ENCODE data around the gene UBE2I.

UBE2I gene

GRCh38 chr16:1298406-1298805, 11.0 kb upstream of the UBE2I start:
- H3K4me3 ChIP-seq (ENCODE audit: low read depth, low read length): no peak overlapping the region
- no peak for TF ChIP-seq HOXC10 (CRISPR knock-in tag; IDR thresholded peaks at IDR 0.05)
- no peak for TF ChIP-seq ZNF768 (tag by site-specific recombination; IDR thresholded peaks at IDR 0.05)
- no peak for TF ChIP-seq TSHZ1 (tag by site-specific recombination; IDR thresholded peaks at IDR 0.05; ENCODE audit: borderline replicate concordance)
- TF ChIP-seq ZNF114 (tag by site-specific recombination; IDR thresholded peaks at IDR 0.05): no peak
- TF ChIP-seq ZNF843 (tag by site-specific recombination; IDR thresholded peaks at IDR 0.05): no peak
- no peak for TF ChIP-seq ZNF132 (tag by site-specific recombination; IDR thresholded peaks at IDR 0.05; ENCODE audit: borderline replicate concordance)
- TF ChIP-seq ZNF473 (tag by site-specific recombination; IDR thresholded peaks at IDR 0.05): no peak
- ChIA-PET CTCF (no interaction called here), POLR2A (no interaction called here)
- no peak overlapping the region for H3K27ac ChIP-seq (ENCODE audit: extremely low read depth, low read depth, low read length)
- H3K36me3 ChIP-seq (ENCODE audit: control insufficient read depth in 2 of 2, insufficient read depth in 1 of 2, low read length in 2 of 2): no peaks in the 10 kb centered on the region
- H3K9me3 ChIP-seq (ENCODE audit: control insufficient read depth, insufficient read depth, low read depth, low read length): no peaks in the 10 kb centered on the region
- H3K4me1 ChIP-seq (ENCODE audit: control insufficient read depth, insufficient read depth, low read length): no peaks in the 10 kb centered on the region

GRCh38 chr16:1299012-1299867, 10.2 kb upstream of the UBE2I start:
- no peaks in the 10 kb centered on the region for H3K36me3 ChIP-seq (ENCODE audit: control insufficient read depth in 2 of 2, insufficient read depth in 1 of 2, low read length in 2 of 2)
- CTCF ChIA-PET: interaction anchor here (0.7 to 3.3 kb wide), 4 partner anchors 8 to 705 kb away, joined by 3 to 17 read pairs (median 3); no protein-coding TSS in a partner anchor
- POLR2A ChIA-PET: no interaction called here
- H3K27ac ChIP-seq (ENCODE audit: extremely low read depth, low read depth, low read length): no peak overlapping the region
- no peaks in the 10 kb centered on the region for H3K9me3 ChIP-seq (ENCODE audit: control insufficient read depth, insufficient read depth, low read depth, low read length)
- TF ChIP-seq ZNF768 (tag by site-specific recombination; IDR thresholded peaks at IDR 0.05): no peak
- peak; percentile 59 for TF ChIP-seq PRDM1 (tag by site-specific recombination; IDR thresholded peaks at IDR 0.05)
- no peak for TF ChIP-seq ZBTB7A (tag by site-specific recombination; IDR thresholded peaks at IDR 0.05; ENCODE audit: low read depth)
- no peak for TF ChIP-seq HIC1 (tag by site-specific recombination; IDR thresholded peaks at IDR 0.05)
- no peak for TF ChIP-seq HOXA7 (CRISPR knock-in tag; IDR thresholded peaks at IDR 0.05; ENCODE audit: borderline replicate concordance)
- no peaks in the 10 kb centered on the region for H3K4me1 ChIP-seq (ENCODE audit: control insufficient read depth, insufficient read depth, low read length)
- H3K4me3 ChIP-seq (ENCODE audit: low read depth, low read length): no peak overlapping the region

GRCh38 chr16:1299868-1300203, 9.6 kb upstream of the UBE2I start:
- no peak overlapping the region for H3K27ac ChIP-seq (ENCODE audit: extremely low read depth, low read depth, low read length)
- no peaks in the 10 kb centered on the region for H3K9me3 ChIP-seq (ENCODE audit: control insufficient read depth, insufficient read depth, low read depth, low read length)
- ChIA-PET POLR2A (no interaction called here), CTCF (interaction anchor here (0.7 to 3.3 kb wide), 7 partner anchors 9 to 704 kb away, joined by 3 to 17 read pairs (median 3); no protein-coding TSS in a partner anchor)
- no peaks in the 10 kb centered on the region for H3K36me3 ChIP-seq (ENCODE audit: control insufficient read depth in 2 of 2, insufficient read depth in 1 of 2, low read length in 2 of 2)
- TF ChIP-seq ZNF707 (tag by site-specific recombination; IDR thresholded peaks at IDR 0.05) (no peak), ZNF24 (tag by site-specific recombination; IDR thresholded peaks at IDR 0.05) (0 out of 2 replicates have a peak, but pooled peaks have one; percentile 27), KLF16 (tag by site-specific recombination; IDR thresholded peaks at IDR 0.05) (no peak), ZNF311 (tag by site-specific recombination; IDR thresholded peaks at IDR 0.05; ENCODE audit: borderline replicate concordance) (no peak)
- H3K4me1 ChIP-seq (ENCODE audit: control insufficient read depth, insufficient read depth, low read length): no peaks in the 10 kb centered on the region
- no peak overlapping the region for H3K4me3 ChIP-seq (ENCODE audit: low read depth, low read length)

All from HEK293 (cell line).